K562 (cell line): ENCODE measurements around the gene PTPRB.

ENCODE experiments used
- CBFB ChIP-seq: sonication (generic); formaldehyde crosslinking; IDR thresholded peaks from 2 replicates; pipeline ENCODE4 v1.4.0; 2020; ENCODE audit warnings: mild to moderate bottlenecking, missing genetic modification reagents
- CTCF ChIP-seq, 3 experiments: IDR thresholded peaks in 2 of 3; conservative IDR thresholded peaks in 1 of 3; 2 replicates each; pipeline ENCODE4 v1.5.1; 2011 to 2012; ENCODE audit warnings: low read length in 3 of 3, mild to moderate bottlenecking in 3 of 3, control low read depth in 2 of 3, improper control_type of control experiment in 1 of 3, inconsistent platforms in 1 of 3, low read depth in 1 of 3, mixed read lengths in 1 of 3, moderate library complexity in 1 of 3; ENCODE audit not compliant: insufficient read depth in 2 of 3
- EGR1 ChIP-seq: fragments of 450-650 bp; conservative IDR thresholded peaks from 2 replicates; pipeline ENCODE4 v1.6.1; 2017; ENCODE audit warnings: mild to moderate bottlenecking
- HDAC3 ChIP-seq: fragments of 450-650 bp; IDR thresholded peaks from 2 replicates; pipeline ENCODE4 v1.6.1; 2018; ENCODE audit warnings: borderline replicate concordance, mild to moderate bottlenecking, moderate library complexity; ENCODE audit not compliant: partially characterized antibody
- SMAD4 ChIP-seq: fragments of 250-450 bp; sonication (Bioruptor Pico); conservative IDR thresholded peaks from 2 replicates; pipeline ENCODE4 v1.8.0; 2021; ENCODE audit warnings: inconsistent platforms, mild to moderate bottlenecking, moderate library complexity
- YY1 ChIP-seq, 3 experiments: IDR thresholded peaks; 2 replicates each; pipeline ENCODE4 v1.6.1; 2011; ENCODE audit warnings: low read length in 2 of 3, mild to moderate bottlenecking in 2 of 3, moderate library complexity in 2 of 3, borderline replicate concordance in 1 of 3, control low read depth in 1 of 3, low read depth in 1 of 3; ENCODE audit not compliant: insufficient read depth in 3 of 3, insufficient replicate concordance in 2 of 3, control insufficient read depth in 1 of 3, insufficient read length in 1 of 3; ENCODE audit errors: extremely low read depth in 1 of 3
- ZNF184 ChIP-seq: sonication (generic); formaldehyde crosslinking; IDR thresholded peaks from 2 replicates; pipeline ENCODE4 v1.5.0; 2020; ENCODE audit warnings: missing genetic modification reagents
- ZNF431 ChIP-seq: sonication (generic); formaldehyde crosslinking; IDR thresholded peaks from 2 replicates; pipeline ENCODE4 v1.8.0; 2022; ENCODE audit warnings: mild to moderate bottlenecking, missing genetic modification reagents
- ZZZ3 ChIP-seq: fragments of 450-650 bp; IDR thresholded peaks from 2 replicates; pipeline ENCODE4 v1.6.1; 2016; ENCODE audit warnings: antibody characterized with exemption, mild to moderate bottlenecking, moderate library complexity
- TF ChIP-seq, protein P1 (sequence below), 2 experiments: fragments of 450-650 bp in 1 of 2; sonication (generic) in 1 of 2; formaldehyde crosslinking in 1 of 2; IDR thresholded peaks in 1 of 2; conservative IDR thresholded peaks in 1 of 2; 2 replicates each; pipeline versions ENCODE4 v1.6.1 to v1.8.1; 2016 to 2023; ENCODE audit warnings: mild to moderate bottlenecking in 2 of 2, moderate library complexity in 2 of 2, inconsistent platforms in 1 of 2, missing genetic modification reagents in 1 of 2

- TF ChIP-seq ZNF431 (no peak), CTCF (IDR thresholded peaks at IDR 0.05 in 2 of 3, conservative IDR thresholded peaks at IDR 0.05 in 1 of 3; ENCODE audit: insufficient read depth in 2 of 3, low read depth in 1 of 3, low read length in 3 of 3) (no peak), YY1 (IDR thresholded peaks at IDR 0.05; ENCODE audit: borderline replicate concordance in 1 of 3, control insufficient read depth in 1 of 3, extremely low read depth in 1 of 3, insufficient read depth in 3 of 3, insufficient read length in 1 of 3, insufficient replicate concordance in 2 of 3, low read depth in 1 of 3, low read length in 2 of 3) (no peak), CBFB (CRISPR knock-in tag) (no peak), ZNF184 (CRISPR knock-in tag) (no peak), HDAC3 (no peak), EGR1 (no peak), SMAD4 (CRISPR knock-in tag) (no peak), ZZZ3 (no peak)
- TF ChIP-seq, protein P1, sequence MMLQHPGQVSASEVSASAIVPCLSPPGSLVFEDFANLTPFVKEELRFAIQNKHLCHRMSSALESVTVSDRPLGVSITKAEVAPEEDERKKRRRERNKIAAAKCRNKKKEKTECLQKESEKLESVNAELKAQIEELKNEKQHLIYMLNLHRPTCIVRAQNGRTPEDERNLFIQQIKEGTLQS (IDR thresholded peaks at IDR 0.05) = no peak
- TF ChIP-seq, protein P1 (CRISPR knock-in tag; conservative IDR thresholded peaks at IDR 0.05) = no peak
Observed at GRCh38 chr12:70626180-70626579, 11.0 kb downstream of the PTPRB start.
